Heart left ventricle (tissue), 13 donors: ENCODE measurements around the gene YPEL3.

Source experiments
- CTCF ChIP-seq, 12 donors: fragments of 200-600 bp; sonication (generic) in 4 of 12; IDR thresholded peaks; one replicate each; pipeline versions ENCODE4 v1.5.0 to v1.8.0; 2018 to 2022; ENCODE audit warnings: antibody characterized with exemption in 12 of 12, mild to moderate bottlenecking in 5 of 12
- POLR2A ChIP-seq, 2 donors: fragments of 450-650 bp; IDR thresholded peaks; one replicate each; pipeline ENCODE4 v1.6.1; 2017; ENCODE audit warnings: antibody characterized with exemption in 2 of 2, mild to moderate bottlenecking in 2 of 2, moderate library complexity in 2 of 2
- donor health status: ischemic (EF 13 %, LVEDD 7.1; RV severe dilation, severe dysfunction).
- donor health status: DM: no; HTN: yes; CAD: no.
- donor health status: DM: no; HTN: no; CAD: no.
- donor health status: ischemic (EF 25% LVEDD 6.9; RV normal size, moderate dysfunction).
- donor health status: ischemic (EF 25% LVEDD 5.7; RV mildly dilated, moderate dysfunction).
- donor health status: ischemic (EF 35%, LVEDD 5.7; RV mildly dilated, moderate dysfunction).
- donor health status: nonischemic (EF 11% LVEDD 7.7; RV severe dilation, severe dysfunction).
- donor health status: DM: yes; HTN: yes; CAD: no.
- donor health status: PGD.
- donor health status: ischemic (EF 29% LVEDD 5.4; RV normal size, mild dysfunction).
- donor health status: nonischemic (EF 23%, LVEDD 6.1; RV moderate dilation, normal function).

- no peak for TF ChIP-seq POLR2A (IDR thresholded peaks at IDR 0.05)
- no peak for TF ChIP-seq CTCF (IDR thresholded peaks at IDR 0.05)
Observed at GRCh38 chr16:30052671-30053372, 43.2 kb downstream of the YPEL3 start.
